HG02852 (cell line): ENCODE results near the gene TECPR1.

Experiments
- ATAC-seq: cut with Tn5 transposase; IDR thresholded peaks from one replicate; pipeline ENCODE4 v1.9.1; 2021; ENCODE audit warnings: mild to moderate bottlenecking, moderate library complexity; ENCODE audit not compliant: unreplicated experiment

The TECPR1 gene

DNA sequence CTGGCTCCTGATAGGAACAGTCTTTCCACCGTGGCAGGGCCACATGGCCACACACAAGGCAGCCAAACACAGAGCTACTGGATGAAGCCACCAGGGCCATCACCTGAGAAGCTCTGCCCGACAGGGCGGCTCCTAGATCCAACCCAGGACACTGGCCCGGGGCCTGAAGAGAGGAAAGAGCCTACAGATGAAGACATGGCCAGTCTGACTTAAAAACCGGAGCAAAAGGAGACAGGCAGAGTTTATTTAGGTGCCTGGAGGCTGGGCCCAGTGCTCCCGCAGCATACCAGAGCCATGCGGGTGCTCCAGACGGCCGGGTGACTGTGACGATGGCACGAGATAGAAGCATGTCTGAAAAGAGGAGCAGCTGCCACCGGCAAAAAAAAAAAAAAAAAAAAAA, 3.9 kb downstream of the TECPR1 start:
- ATAC-seq, result no peak

GRCh38 chr7:98244871-98245270, 7.2 kb downstream of the TECPR1 start:
- ATAC-seq, result no peak

GRCh38 chr7:98242934-98243333, 9.1 kb downstream of the TECPR1 start:
- ATAC-seq, result no peak

DNA sequence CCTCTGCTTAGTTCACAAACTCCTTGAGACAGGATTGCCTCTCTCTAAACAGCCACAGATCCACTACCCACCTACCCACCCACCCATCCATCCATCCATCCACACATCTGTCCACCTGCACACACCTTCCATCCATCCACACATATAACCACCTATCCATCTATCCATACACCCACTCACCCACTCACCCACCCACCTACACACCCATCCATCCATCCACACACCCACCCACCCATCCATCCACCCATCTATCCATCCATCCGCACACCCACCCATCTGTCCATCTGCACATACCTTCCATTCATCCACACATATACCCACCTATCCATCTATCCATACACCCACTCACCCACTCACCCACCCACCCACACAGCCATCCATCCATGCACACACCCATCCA, 9.7 kb downstream of the TECPR1 start:
- ATAC-seq, result no peak

DNA sequence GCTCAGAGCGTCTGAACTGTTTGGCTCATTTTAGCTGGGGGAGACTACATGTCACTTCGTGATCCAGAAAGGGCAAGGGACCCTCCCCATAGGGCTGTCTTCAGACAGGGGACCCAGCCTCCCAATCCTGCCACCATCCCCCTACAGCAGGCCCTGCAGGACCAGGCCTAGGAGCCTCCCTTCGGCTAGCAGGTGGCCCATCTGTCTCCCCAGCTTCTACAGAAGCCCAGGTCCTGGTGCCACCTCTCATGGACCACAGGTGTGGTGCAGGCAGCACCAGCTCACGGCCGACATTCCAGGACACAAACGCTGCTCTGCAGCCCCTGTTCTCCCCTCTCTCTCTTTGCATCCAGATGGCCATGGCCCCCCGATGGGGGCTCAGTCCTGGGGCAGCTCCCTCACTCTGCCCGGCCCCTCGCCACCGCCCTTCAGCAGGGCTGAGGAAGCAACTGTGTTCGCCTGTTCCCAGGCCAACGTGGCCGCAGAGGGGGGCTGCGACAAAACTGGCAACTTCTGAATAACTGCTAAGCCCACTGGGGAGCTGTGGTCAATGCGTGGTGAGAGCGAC, 10.3 kb downstream of the TECPR1 start:
- no peak for ATAC-seq

- peak; percentile 72 for ATAC-seq
Measured at GRCh38 chr7:98240961-98241673, 10.9 kb downstream of the TECPR1 start.

- no peak for ATAC-seq
Measured at GRCh38 chr7:98238976-98239375, 13.1 kb downstream of the TECPR1 start.

DNA sequence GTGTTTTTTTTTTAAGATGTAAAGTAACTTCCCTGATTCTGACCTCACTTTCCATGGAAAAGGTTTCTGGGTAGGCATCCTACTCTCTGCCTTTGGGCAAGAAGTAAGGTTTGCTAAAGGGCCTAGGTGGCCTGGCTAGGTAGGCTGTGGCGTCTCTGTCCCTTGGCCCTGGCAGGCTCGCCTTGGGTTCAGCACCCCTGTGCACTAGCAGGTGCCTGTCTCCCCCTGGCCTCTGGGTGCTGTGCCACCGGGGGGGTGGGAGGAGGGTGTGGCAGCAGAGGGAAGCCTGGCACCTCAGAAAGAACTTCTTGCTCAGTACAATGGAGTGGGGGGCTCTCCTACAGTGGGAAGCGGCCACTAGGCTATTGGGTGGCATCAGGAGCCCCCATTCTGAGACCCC, 14.0 kb downstream of the TECPR1 start:
- no peak for ATAC-seq

- no peak for ATAC-seq
Measured at GRCh38 chr7:98236355-98237185, 15.5 kb downstream of the TECPR1 start.

DNA sequence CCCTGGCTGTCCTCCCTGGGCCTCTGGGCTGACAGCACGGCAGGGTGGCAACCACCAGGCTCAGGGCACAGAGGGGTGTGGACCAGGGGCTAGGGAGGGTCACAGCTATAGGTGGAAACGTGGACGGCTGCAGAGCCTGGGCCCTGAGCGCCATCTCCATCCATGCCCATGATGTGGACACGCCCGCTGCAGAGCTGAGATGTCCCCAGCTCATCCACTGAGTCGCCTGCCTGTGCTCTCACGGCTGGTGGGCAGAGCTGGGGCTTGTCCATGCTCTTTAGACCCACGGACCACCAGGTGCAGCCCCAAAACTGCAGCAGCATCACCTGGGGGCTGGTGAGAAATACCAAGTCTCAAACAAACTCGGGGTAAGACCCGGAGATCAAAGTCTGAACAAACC, 16.1 kb downstream of the TECPR1 start:
- ATAC-seq, result no peak

DNA sequence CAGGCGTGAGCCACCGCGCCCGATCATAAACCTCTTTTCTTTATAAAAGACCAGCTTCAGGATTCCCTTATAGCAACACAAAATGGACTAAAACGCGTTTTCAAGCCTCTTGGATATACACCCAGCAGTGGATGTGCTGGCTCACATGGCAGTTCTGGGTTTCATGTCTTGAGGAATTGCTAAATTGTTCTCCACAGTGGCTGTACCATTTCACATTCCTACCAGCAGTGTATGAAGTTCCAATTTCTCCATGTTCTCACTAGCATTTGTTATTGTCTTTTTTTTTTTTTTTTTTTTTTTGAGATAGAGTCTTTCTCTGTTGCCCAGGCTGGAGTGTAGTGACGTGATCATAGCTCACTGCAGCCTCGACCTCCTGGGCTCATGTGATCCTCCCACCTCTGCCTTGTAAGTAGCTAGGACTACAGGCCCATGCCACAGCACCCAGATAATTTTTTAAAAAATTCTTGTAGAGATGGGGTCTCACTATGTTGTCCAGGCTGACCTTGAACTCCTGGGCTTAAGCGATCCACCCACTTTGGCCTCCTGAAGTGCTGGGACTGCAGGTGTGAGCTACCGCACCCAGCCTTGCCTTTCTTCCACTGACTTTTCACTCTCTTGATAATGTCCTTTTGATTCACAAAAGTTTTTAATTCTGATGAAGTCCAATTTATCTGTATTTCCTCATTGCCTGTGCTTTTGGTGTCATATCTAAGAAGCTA, 17.4 kb downstream of the TECPR1 start:
- no peak for ATAC-seq

GRCh38 chr7:98233219-98234070, 18.6 kb downstream of the TECPR1 start:
- no peak for ATAC-seq

- ATAC-seq, result no peak
Measured at GRCh38 chr7:98232799-98233198, 19.2 kb downstream of the TECPR1 start.

- no peak for ATAC-seq
Measured at GRCh38 chr7:98232263-98232585, 19.8 kb downstream of the TECPR1 start.

GRCh38 chr7:98231493-98232262, 20.4 kb downstream of the TECPR1 start:
- ATAC-seq, result no peak

- no peak for ATAC-seq
Measured at GRCh38 chr7:98230746-98231471, 21.1 kb downstream of the TECPR1 start.

GRCh38 chr7:98229991-98230745, 21.9 kb downstream of the TECPR1 start:
- ATAC-seq, result no peak

DNA sequence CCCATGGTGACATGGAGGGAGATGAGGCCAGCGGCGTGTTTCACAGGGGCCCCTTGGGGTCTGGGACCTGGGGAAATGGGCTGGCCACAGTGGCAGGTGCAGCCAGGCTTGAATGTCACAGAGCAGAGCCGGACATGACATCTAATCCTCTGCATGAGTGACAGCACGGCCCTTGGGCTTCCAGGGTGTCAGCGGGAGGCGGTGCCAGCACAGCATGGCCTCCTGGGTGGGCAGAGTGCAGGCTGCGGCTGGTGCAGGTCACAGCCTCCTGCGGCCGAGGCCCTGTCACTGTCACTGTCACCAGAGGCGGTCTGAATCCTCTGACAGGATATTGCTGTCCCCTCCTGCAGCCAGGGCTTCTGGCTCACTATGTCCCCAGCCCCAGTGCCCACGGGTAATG, 22.6 kb downstream of the TECPR1 start:
- ATAC-seq, result no peak
